Astrocyte (in vitro differentiated cells and primary cell): ENCODE measurements around the gene PPP1R12B. TPM values are rescaled to one million over a fixed set of nuclear protein-coding genes. Genes with fewer than 3 reads are reported as not detected.

Source experiments
- DNase-seq: peaks from one replicate; pipeline ENCODE4 v3.0.0-alpha.2; 2010; ENCODE audit warnings: low read depth
- FAIRE-seq: peaks from 2 replicates; lab custom pipeline; 2011; peaks lifted over from hg19 to GRCh38; lab: Jason Lieb, UNC
- H2AFZ ChIP-seq: 2 replicates; pipeline ENCODE4 v1.6.0; 2012; ENCODE audit warnings: low read depth, low read length, inconsistent platforms
- H3K27ac ChIP-seq: 2 replicates; pipeline ENCODE4 v1.5.1; 2011; ENCODE audit warnings: low read depth, low read length, inconsistent platforms
- H3K27me3 ChIP-seq: 2 replicates; pipeline ENCODE4 v1.6.0; 2011; ENCODE audit warnings: low read length, inconsistent platforms; ENCODE audit not compliant: insufficient read depth
- H3K36me3 ChIP-seq: 2 replicates; pipeline ENCODE4 v1.5.1; 2011; ENCODE audit warnings: low read length, inconsistent platforms; ENCODE audit not compliant: insufficient read depth
- H3K4me1 ChIP-seq: 2 replicates; pipeline ENCODE4 v1.5.1; 2011; ENCODE audit warnings: low read length, inconsistent platforms; ENCODE audit not compliant: insufficient read depth
- H3K4me2 ChIP-seq: 2 replicates; pipeline ENCODE4 v1.6.0; 2012; ENCODE audit warnings: low read length, inconsistent platforms
- H3K4me3 ChIP-seq: 2 replicates; pipeline ENCODE4 v1.5.1; 2011; ENCODE audit warnings: low read depth, mild to moderate bottlenecking, low read length, inconsistent platforms; ENCODE audit not compliant: insufficient read depth
- H3K79me2 ChIP-seq: 2 replicates; pipeline ENCODE4 v1.6.0; 2012; ENCODE audit warnings: mild to moderate bottlenecking, low read length, inconsistent platforms; ENCODE audit not compliant: insufficient read depth
- H3K9ac ChIP-seq: 2 replicates; pipeline ENCODE4 v1.6.0; 2012; ENCODE audit warnings: mild to moderate bottlenecking, low read length, inconsistent platforms
- H3K9me3 ChIP-seq: 2 replicates; pipeline ENCODE4 v1.5.1; 2012; ENCODE audit warnings: low read depth, mild to moderate bottlenecking, low read length, inconsistent platforms; ENCODE audit not compliant: insufficient read depth
- H4K20me1 ChIP-seq: 2 replicates; pipeline ENCODE4 v1.6.0; 2012; ENCODE audit warnings: low read length, inconsistent platforms; ENCODE audit not compliant: insufficient read depth
- H3K27ac Mint-ChIP-seq: one replicate; pipeline ENCODE4 v1.8.0; 2021; ENCODE audit warnings: mild to moderate bottlenecking, mixed read lengths; ENCODE audit not compliant: unreplicated experiment
- H3K27me3 Mint-ChIP-seq: one replicate; pipeline ENCODE4 v1.8.0; 2021; ENCODE audit warnings: low read depth, mixed read lengths; ENCODE audit not compliant: unreplicated experiment
- H3K36me3 Mint-ChIP-seq: one replicate; pipeline ENCODE4 v1.8.0; 2021; ENCODE audit warnings: low read depth, mixed read lengths; ENCODE audit not compliant: unreplicated experiment
- H3K4me1 Mint-ChIP-seq: one replicate; pipeline ENCODE4 v1.8.0; 2021; ENCODE audit warnings: low read depth, mixed read lengths; ENCODE audit not compliant: unreplicated experiment
- H3K4me3 Mint-ChIP-seq: one replicate; pipeline ENCODE4 v1.8.0; 2021; ENCODE audit warnings: mild to moderate bottlenecking, moderate library complexity, mixed read lengths; ENCODE audit not compliant: unreplicated experiment
- H3K9me3 Mint-ChIP-seq: one replicate; pipeline ENCODE4 v1.8.0; 2021; ENCODE audit warnings: mild to moderate bottlenecking, mixed read lengths; ENCODE audit not compliant: unreplicated experiment
- EZH2 ChIP-seq: IDR thresholded peaks from 2 replicates; pipeline ENCODE4 v1.6.1; 2012; ENCODE audit warnings: mild to moderate bottlenecking, low read length, inconsistent platforms; ENCODE audit not compliant: insufficient read depth
- total RNA-seq: library from RNA; stranded (reverse); gene quantifications from 2 replicates; pipeline ENCODE4 v1.2.1, GENCODE V29; 2021
- TF ChIP-seq, protein P1 (sequence below): IDR thresholded peaks from 2 replicates; pipeline ENCODE4 v1.5.1; 2011; ENCODE audit warnings: low read depth, mild to moderate bottlenecking, inconsistent platforms, low read length, moderate library complexity; ENCODE audit not compliant: insufficient read depth

Gene PPP1R12B
- total RNA-seq, 1 donor from 2014 or later: 12.2 TPM

DNA sequence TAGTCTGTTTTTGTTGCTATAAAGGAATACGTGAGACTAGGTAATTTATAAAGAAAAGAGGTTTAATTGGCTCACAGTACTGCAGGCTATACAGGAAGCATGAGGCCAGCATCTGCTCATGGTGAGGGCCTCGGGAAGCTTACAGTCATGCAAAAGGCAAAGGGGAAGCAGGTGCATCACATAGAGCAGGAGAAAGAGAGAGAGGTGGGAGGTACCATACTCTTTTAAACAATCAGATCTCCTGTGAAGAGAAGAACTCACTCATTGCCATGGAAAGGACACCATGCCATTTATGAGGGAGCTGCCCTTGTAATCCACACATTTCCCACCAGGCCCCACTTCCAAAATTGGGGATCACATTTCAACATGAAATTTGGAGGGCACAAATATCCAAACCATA lies 12.7 kb downstream of the PPP1R12B start:
- H3K27me3 ChIP-seq: no peaks in the 10 kb centered on the region
- H3K4me1 ChIP-seq: no peaks in the 10 kb centered on the region
- H3K4me1 Mint-ChIP-seq: peaks cover 7% of the 10 kb centered on the region
- H3K79me2 ChIP-seq: peaks cover 24% of the 10 kb centered on the region
- DNase-seq (no peak), FAIRE-seq (no peak)
- H3K4me3 Mint-ChIP-seq: no peak overlapping the region
- H3K36me3 Mint-ChIP-seq: no peaks in the 10 kb centered on the region
- TF ChIP-seq, protein P1, sequence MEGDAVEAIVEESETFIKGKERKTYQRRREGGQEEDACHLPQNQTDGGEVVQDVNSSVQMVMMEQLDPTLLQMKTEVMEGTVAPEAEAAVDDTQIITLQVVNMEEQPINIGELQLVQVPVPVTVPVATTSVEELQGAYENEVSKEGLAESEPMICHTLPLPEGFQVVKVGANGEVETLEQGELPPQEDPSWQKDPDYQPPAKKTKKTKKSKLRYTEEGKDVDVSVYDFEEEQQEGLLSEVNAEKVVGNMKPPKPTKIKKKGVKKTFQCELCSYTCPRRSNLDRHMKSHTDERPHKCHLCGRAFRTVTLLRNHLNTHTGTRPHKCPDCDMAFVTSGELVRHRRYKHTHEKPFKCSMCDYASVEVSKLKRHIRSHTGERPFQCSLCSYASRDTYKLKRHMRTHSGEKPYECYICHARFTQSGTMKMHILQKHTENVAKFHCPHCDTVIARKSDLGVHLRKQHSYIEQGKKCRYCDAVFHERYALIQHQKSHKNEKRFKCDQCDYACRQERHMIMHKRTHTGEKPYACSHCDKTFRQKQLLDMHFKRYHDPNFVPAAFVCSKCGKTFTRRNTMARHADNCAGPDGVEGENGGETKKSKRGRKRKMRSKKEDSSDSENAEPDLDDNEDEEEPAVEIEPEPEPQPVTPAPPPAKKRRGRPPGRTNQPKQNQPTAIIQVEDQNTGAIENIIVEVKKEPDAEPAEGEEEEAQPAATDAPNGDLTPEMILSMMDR: no peak
- no peak for TF ChIP-seq EZH2
- no peak overlapping the region for H3K9ac ChIP-seq
- H3K27ac ChIP-seq: no peak overlapping the region
- H3K27me3 Mint-ChIP-seq: no peaks in the 10 kb centered on the region
- peaks cover 21% of the 10 kb centered on the region for H4K20me1 ChIP-seq
- no peak overlapping the region for H3K27ac Mint-ChIP-seq
- H2AFZ ChIP-seq: no peak overlapping the region
- H3K4me2 ChIP-seq: no peak overlapping the region
- no peaks in the 10 kb centered on the region for H3K36me3 ChIP-seq
- H3K9me3 ChIP-seq: no peaks in the 10 kb centered on the region
- H3K4me3 ChIP-seq: no peak overlapping the region
- no peaks in the 10 kb centered on the region for H3K9me3 Mint-ChIP-seq

DNA sequence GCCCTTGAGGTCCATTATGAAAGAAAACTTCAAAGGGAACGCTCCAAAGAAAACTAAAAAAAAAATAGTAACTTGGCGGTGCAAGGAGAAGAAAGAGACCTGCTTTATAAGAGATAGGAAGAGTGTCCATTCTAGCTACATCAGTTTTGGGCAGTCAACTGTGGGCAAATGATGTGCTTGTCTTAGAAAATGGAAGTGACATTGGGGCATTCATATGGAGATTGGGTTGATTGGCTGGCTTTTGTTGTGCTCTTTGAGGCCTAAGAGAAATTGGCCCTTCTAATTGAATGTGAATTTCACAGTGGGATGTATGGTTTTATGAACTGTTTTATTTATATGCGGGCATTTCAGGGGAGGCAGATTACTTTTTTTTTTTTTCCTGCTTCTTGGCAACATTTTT lies 13.2 kb downstream of the PPP1R12B start:
- H3K27ac ChIP-seq: no peak overlapping the region
- no peaks in the 10 kb centered on the region for H3K36me3 ChIP-seq
- no peak overlapping the region for H3K4me3 ChIP-seq
- DNase-seq: no peak
- Mint-ChIP-seq H3K4me1 (peaks cover 7% of the 10 kb centered on the region), H3K9me3 (no peaks in the 10 kb centered on the region), H3K27ac (no peak overlapping the region), H3K4me3 (no peak overlapping the region), H3K27me3 (no peaks in the 10 kb centered on the region), H3K36me3 (no peaks in the 10 kb centered on the region)
- H3K79me2 ChIP-seq: peaks cover 22% of the 10 kb centered on the region
- FAIRE-seq: no peak
- H3K4me1 ChIP-seq: no peaks in the 10 kb centered on the region
- no peak overlapping the region for H3K9ac ChIP-seq
- no peaks in the 10 kb centered on the region for H3K27me3 ChIP-seq
- H3K9me3 ChIP-seq: no peaks in the 10 kb centered on the region
- H3K4me2 ChIP-seq: no peak overlapping the region
- H4K20me1 ChIP-seq: peaks cover 17% of the 10 kb centered on the region
- TF ChIP-seq, protein P1: no peak
- TF ChIP-seq EZH2: no peak
- no peak overlapping the region for H2AFZ ChIP-seq

DNA sequence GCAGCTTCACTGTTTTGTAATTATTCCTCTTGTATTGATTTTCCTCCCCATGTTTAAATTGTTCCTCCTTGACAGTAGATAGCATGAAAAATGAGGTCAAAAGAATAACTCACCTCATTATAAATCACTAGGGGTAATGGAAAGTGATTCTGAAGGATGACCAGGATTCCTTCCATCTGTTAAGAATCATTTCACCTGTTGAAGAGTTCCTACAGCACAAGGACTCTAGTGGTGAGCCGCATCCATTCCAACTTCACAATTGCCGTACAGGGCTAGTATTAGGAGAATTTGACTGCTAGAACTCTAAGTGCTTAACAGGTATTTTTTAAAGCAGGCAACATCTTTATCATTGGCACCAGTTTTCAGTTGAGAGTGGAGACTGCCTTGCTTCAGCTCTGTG lies 13.7 kb downstream of the PPP1R12B start:
- H3K79me2 ChIP-seq: peaks cover 22% of the 10 kb centered on the region
- Mint-ChIP-seq H3K27ac (no peak overlapping the region), H3K4me3 (no peak overlapping the region), H3K27me3 (no peaks in the 10 kb centered on the region), H3K4me1 (peaks cover 8% of the 10 kb centered on the region), H3K36me3 (no peaks in the 10 kb centered on the region), H3K9me3 (no peaks in the 10 kb centered on the region)
- H3K4me1 ChIP-seq: no peaks in the 10 kb centered on the region
- no peak overlapping the region for H2AFZ ChIP-seq
- H3K36me3 ChIP-seq: no peaks in the 10 kb centered on the region
- FAIRE-seq (no peak), DNase-seq (no peak)
- H3K4me2 ChIP-seq: no peak overlapping the region
- no peaks in the 10 kb centered on the region for H3K9me3 ChIP-seq
- H3K27me3 ChIP-seq: no peaks in the 10 kb centered on the region
- H3K9ac ChIP-seq: no peak overlapping the region
- no peak for TF ChIP-seq EZH2
- TF ChIP-seq, protein P1: no peak
- no peak overlapping the region for H3K27ac ChIP-seq
- no peak overlapping the region for H3K4me3 ChIP-seq
- H4K20me1 ChIP-seq: peaks cover 17% of the 10 kb centered on the region
